ENCODE measurements around the gene CASP6.

The CASP6 gene

GRCh38 chr4:109702950-109703663 is at the start of gene CASP6:
TSS of gene CASP6 (minus strand) at chr4:109703445. CDS start at chr4:109703395, 50 bp downstream.
- peak; percentile 61 for DNase-seq (ENCODE audit: low read depth)

GRCh38 chr4:109752525-109752924 is 49.3 kb upstream of the CASP6 start:
- no peak for DNase-seq (ENCODE audit: low read depth)

- no peak for DNase-seq (ENCODE audit: low read depth)
These were observed 48.6 kb upstream of the CASP6 start for GRCh38 chr4:109751852-109752251.

- no peak for DNase-seq (ENCODE audit: low read depth)
These were observed 47.5 kb upstream of the CASP6 start for GRCh38 chr4:109750652-109751244.

GRCh38 chr4:109749388-109750082 is 46.3 kb upstream of the CASP6 start:
- DNase-seq (ENCODE audit: low read depth): no peak

- DNase-seq (ENCODE audit: low read depth): no peak
These were observed 44.9 kb upstream of the CASP6 start for GRCh38 chr4:109748114-109748513.

GRCh38 chr4:109746728-109747127 is 43.5 kb upstream of the CASP6 start:
- no peak for DNase-seq (ENCODE audit: low read depth)

- DNase-seq (ENCODE audit: low read depth): no peak
These were observed 42.6 kb upstream of the CASP6 start for GRCh38 chr4:109745830-109746229.

- no peak for DNase-seq (ENCODE audit: low read depth)
These were observed 36.3 kb upstream of the CASP6 start for GRCh38 chr4:109739547-109739946.

- no peak for DNase-seq (ENCODE audit: low read depth)
These were observed 35.0 kb upstream of the CASP6 start for GRCh38 chr4:109738104-109738872.

- no peak for DNase-seq (ENCODE audit: low read depth)
These were observed 32.5 kb upstream of the CASP6 start for GRCh38 chr4:109735566-109736365.

GRCh38 chr4:109733728-109734127 is 30.5 kb upstream of the CASP6 start:
- DNase-seq (ENCODE audit: low read depth): no peak

GRCh38 chr4:109730619-109731545 is 27.6 kb upstream of the CASP6 start:
- no peak for DNase-seq (ENCODE audit: low read depth)

GRCh38 chr4:109729718-109730618 is 26.7 kb upstream of the CASP6 start, which contains the start of gene PLA2G12A:
TSS of gene PLA2G12A (minus strand) at chr4:109730070. CDS start at chr4:109729809, 261 bp downstream.
- DNase-seq (ENCODE audit: low read depth): peak; percentile 70

GRCh38 chr4:109729117-109729717 is 26.0 kb upstream of the CASP6 start:
- no peak for DNase-seq (ENCODE audit: low read depth)

- DNase-seq (ENCODE audit: low read depth): no peak
These were observed 25.1 kb upstream of the CASP6 start for GRCh38 chr4:109728385-109728784.

- DNase-seq (ENCODE audit: low read depth): no peak
These were observed 19.9 kb upstream of the CASP6 start for GRCh38 chr4:109723110-109723509.

GRCh38 chr4:109722357-109722756 is 19.1 kb upstream of the CASP6 start:
- no peak for DNase-seq (ENCODE audit: low read depth)

GRCh38 chr4:109721033-109721432 is 17.8 kb upstream of the CASP6 start:
- DNase-seq (ENCODE audit: low read depth): no peak

Measured in activated T-helper 9 cell treated with anti-CD3 and anti-CD28 coated beads, Interleukin-2, amount 50 U/mL, for 16 hours (primary cell).